IPS-18a (cell line): ENCODE measurements around the gene GABBR2.

Experiments
- H3K27ac ChIP-seq: one replicate; pipeline ENCODE4 v1.5.1; 2013; ENCODE audit warnings: low read length
- H3K27me3 ChIP-seq: one replicate; pipeline ENCODE4 v1.6.1; 2013; ENCODE audit warnings: mild to moderate bottlenecking, low read length; ENCODE audit not compliant: control insufficient read depth, insufficient read depth
- H3K36me3 ChIP-seq: one replicate; pipeline ENCODE4 v1.6.1; 2013; ENCODE audit warnings: low read depth, low read length; ENCODE audit not compliant: control insufficient read depth
- H3K4me1 ChIP-seq: one replicate; pipeline ENCODE4 v1.6.1; 2013; ENCODE audit warnings: low read depth, low read length; ENCODE audit not compliant: control insufficient read depth
- H3K4me3 ChIP-seq: one replicate; pipeline ENCODE4 v1.5.1; 2013; ENCODE audit warnings: low read length
- H3K9ac ChIP-seq: one replicate; pipeline ENCODE4 v1.6.1; 2013; ENCODE audit warnings: mild to moderate bottlenecking, low read length, moderate library complexity
- H3K9me3 ChIP-seq: one replicate; pipeline ENCODE4 v1.6.1; 2013; ENCODE audit warnings: low read depth, low read length; ENCODE audit not compliant: control insufficient read depth

Gene GABBR2

DNA sequence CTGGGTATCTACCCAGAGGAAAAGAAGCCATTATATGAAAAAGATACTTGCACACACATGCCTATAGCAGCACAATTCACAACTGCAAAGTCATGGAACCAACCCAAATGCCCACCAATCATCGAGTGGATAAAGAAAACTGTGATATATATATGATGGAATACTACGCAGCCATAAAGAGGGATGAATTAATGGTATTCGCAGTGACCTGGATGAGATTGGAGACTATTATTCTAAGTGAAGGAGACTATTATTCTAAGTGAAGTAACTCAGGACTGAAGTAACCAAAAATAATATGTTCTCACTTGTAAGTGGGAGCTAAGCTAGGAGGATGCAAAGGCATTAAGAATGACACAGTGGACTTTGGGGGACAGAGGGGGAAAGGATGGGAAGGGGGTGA is 30.0 kb upstream of the GABBR2 start:
- no peaks in the 10 kb centered on the region for H3K4me1 ChIP-seq
- no peaks in the 10 kb centered on the region for H3K27me3 ChIP-seq
- H3K9me3 ChIP-seq: no peaks in the 10 kb centered on the region
- no peak overlapping the region for H3K27ac ChIP-seq
- H3K9ac ChIP-seq: no peak overlapping the region
- H3K4me3 ChIP-seq: no peak overlapping the region
- peaks cover 26% of the 10 kb centered on the region for H3K36me3 ChIP-seq

DNA sequence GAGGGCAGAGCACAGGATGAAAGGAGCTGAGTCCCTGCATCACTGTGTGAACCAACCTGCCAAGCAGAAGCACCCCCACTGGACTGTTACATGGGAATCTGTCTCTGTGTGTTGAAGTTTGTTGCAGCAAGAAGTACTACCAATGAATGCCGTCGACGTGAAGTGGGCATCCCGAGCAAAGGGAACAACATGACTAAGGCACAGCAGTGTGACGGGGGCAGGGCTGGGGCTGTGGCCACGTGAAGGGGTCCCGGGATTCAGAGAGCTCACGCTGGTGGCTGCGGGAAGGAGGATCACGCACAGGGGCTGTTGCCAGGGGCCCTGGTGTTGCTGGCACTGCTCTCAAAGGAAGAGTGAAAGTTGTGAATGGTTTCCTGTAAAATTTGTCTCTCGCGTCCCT is 27.5 kb upstream of the GABBR2 start:
- H3K9ac ChIP-seq: no peak overlapping the region
- no peaks in the 10 kb centered on the region for H3K4me1 ChIP-seq
- no peak overlapping the region for H3K27ac ChIP-seq
- peaks cover 26% of the 10 kb centered on the region for H3K36me3 ChIP-seq
- no peaks in the 10 kb centered on the region for H3K9me3 ChIP-seq
- no peaks in the 10 kb centered on the region for H3K27me3 ChIP-seq
- no peak overlapping the region for H3K4me3 ChIP-seq

GRCh38 chr9:98732801-98733200 is 24.1 kb upstream of the GABBR2 start:
- H3K9ac ChIP-seq: no peak overlapping the region
- H3K27me3 ChIP-seq: no peaks in the 10 kb centered on the region

DNA sequence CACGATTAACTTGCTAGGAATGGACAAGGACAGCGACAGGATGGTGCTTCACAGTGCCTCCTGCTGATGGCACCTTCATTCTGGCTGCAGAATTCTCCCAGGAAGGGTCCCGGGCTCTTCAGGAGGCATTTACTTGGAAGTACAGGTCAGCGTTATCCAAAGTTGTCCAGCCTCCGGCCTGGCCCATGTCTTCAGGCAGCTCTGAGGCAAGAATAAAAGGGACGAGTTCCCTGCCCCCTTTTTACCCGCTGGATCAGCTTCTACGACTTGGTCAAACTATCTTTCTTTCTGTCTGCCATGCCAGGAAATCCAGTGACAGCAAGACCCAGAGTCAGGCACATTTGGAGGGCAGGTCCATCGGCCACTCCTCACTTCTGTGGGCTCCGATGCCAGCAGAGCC is 23.4 kb upstream of the GABBR2 start:
- Histone ChIP-seq H3K9me3 (no peaks in the 10 kb centered on the region), H3K27me3 (no peaks in the 10 kb centered on the region), H3K36me3 (peaks cover 26% of the 10 kb centered on the region), H3K4me1 (no peaks in the 10 kb centered on the region), H3K4me3 (no peak overlapping the region), H3K27ac (no peak overlapping the region), H3K9ac (no peak overlapping the region)

More at GRCh38 chr9:98732801-98733200, 24.1 kb upstream of the GABBR2 start:
- Histone ChIP-seq H3K4me1 (no peaks in the 10 kb centered on the region), H3K4me3 (no peak overlapping the region), H3K9me3 (no peaks in the 10 kb centered on the region), H3K27ac (no peak overlapping the region), H3K36me3 (peaks cover 26% of the 10 kb centered on the region)

DNA sequence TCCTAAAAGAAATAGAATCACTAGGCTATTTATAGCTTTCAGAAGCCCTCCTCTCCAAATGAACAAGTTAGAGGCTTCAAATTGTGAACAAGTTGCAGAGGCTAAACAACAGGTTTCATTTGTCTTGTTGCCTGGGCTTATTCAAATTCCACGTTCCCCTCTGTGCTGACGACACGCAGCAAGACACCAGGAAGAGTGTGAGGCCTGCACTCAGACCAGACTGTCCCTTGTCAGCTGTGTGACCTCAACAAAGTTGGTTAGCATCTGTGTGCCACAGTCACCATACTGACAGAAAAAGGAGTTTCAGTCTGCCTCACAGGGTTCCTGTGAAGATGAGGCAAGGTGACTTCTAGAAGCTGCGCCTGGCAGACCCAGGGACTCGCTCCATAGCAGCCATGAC is 22.1 kb upstream of the GABBR2 start:
- Histone ChIP-seq H3K27me3 (no peaks in the 10 kb centered on the region), H3K9me3 (no peaks in the 10 kb centered on the region), H3K36me3 (peaks cover 19% of the 10 kb centered on the region), H3K9ac (no peak overlapping the region), H3K27ac (no peak overlapping the region), H3K4me1 (no peaks in the 10 kb centered on the region), H3K4me3 (no peak overlapping the region)

DNA sequence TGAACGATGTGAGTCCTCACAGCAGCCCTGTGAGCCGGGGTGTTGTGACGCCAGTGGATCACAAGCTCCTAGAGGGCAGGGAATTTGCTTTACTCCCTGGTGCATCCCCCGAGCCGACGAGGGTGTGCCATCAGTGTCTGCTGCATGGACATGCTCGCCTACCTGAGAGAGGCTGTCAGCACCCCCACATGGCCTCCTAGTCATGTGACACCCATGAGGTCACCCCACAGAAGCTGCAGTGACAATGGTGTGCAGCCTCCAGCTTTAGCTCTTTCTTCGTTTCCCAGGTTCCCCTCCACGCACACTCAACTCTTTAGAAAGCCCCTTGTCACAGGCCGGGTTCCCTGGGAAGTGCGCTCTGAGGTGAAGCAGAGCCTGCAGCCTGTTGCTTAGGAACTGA is 19.8 kb upstream of the GABBR2 start:
- no peaks in the 10 kb centered on the region for H3K27me3 ChIP-seq
- no peak overlapping the region for H3K27ac ChIP-seq
- no peaks in the 10 kb centered on the region for H3K4me1 ChIP-seq

DNA sequence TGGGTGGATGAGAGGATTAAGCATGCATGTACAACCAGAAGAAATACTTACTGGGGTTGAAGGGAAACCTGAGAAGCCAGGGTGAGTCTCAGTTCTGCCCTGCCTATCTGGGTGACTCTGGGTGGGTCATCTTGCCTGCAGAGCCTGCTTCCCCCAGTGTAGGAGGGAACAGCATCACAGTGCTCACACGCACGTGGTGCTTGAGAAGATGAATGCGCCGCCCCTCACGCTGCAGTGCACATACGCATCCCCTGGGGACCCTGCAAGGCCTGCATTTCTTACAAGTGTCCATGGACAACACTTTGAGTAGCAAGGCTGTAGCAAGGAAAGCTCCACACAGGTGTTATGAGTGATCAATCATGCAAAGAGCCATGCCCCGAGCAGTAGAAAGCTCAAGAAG is 18.7 kb upstream of the GABBR2 start:
- Histone ChIP-seq H3K4me1 (no peaks in the 10 kb centered on the region), H3K36me3 (no peaks in the 10 kb centered on the region), H3K27ac (no peak overlapping the region), H3K27me3 (no peaks in the 10 kb centered on the region), H3K9ac (no peak overlapping the region), H3K9me3 (no peaks in the 10 kb centered on the region), H3K4me3 (no peak overlapping the region)

More for the DNA sequence above, 19.8 kb upstream of the GABBR2 start:
- no peak overlapping the region for H3K9ac ChIP-seq
- H3K9me3 ChIP-seq: no peaks in the 10 kb centered on the region
- H3K36me3 ChIP-seq: no peaks in the 10 kb centered on the region
- H3K4me3 ChIP-seq: no peak overlapping the region

DNA sequence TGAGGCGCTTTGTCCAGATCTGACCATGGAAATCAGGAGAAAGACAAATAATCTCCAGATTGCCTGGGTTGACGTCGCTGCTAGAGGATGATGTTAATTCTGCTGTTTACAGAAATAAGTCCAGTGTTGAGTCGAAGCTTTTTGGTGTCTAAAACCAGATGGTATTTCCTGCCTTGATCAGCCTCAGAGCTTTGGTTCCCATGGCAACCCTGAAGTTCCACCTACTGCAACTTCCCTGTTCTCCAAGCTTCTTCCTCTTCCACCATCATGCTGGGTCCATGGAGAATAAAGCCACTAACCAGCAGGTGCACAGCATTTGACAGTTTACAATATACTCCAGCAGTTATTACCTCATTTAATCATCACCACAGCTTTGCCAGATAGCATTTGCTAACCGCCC is 18.0 kb upstream of the GABBR2 start:
- Histone ChIP-seq H3K9me3 (no peaks in the 10 kb centered on the region), H3K4me3 (no peak overlapping the region), H3K27me3 (no peaks in the 10 kb centered on the region), H3K4me1 (no peaks in the 10 kb centered on the region), H3K27ac (no peak overlapping the region), H3K36me3 (no peaks in the 10 kb centered on the region), H3K9ac (no peak overlapping the region)

GRCh38 chr9:98724810-98725530 is 16.2 kb upstream of the GABBR2 start:
- H3K9me3 ChIP-seq: no peaks in the 10 kb centered on the region
- H3K27me3 ChIP-seq: no peaks in the 10 kb centered on the region
- no peak overlapping the region for H3K27ac ChIP-seq
- H3K4me3 ChIP-seq: no peak overlapping the region
- H3K9ac ChIP-seq: no peak overlapping the region
- no peaks in the 10 kb centered on the region for H3K36me3 ChIP-seq
- H3K4me1 ChIP-seq: no peaks in the 10 kb centered on the region

GRCh38 chr9:98721643-98722042 is 12.9 kb upstream of the GABBR2 start:
- Histone ChIP-seq H3K9ac (no peak overlapping the region), H3K27me3 (no peaks in the 10 kb centered on the region), H3K27ac (no peak overlapping the region)

GRCh38 chr9:98720402-98720801 is 11.7 kb upstream of the GABBR2 start:
- no peak overlapping the region for H3K9ac ChIP-seq
- H3K27me3 ChIP-seq: no peaks in the 10 kb centered on the region
- no peak overlapping the region for H3K27ac ChIP-seq
- H3K9me3 ChIP-seq: no peaks in the 10 kb centered on the region
- H3K4me3 ChIP-seq: no peak overlapping the region
- H3K4me1 ChIP-seq: no peaks in the 10 kb centered on the region
- no peaks in the 10 kb centered on the region for H3K36me3 ChIP-seq

More at GRCh38 chr9:98721643-98722042, 12.9 kb upstream of the GABBR2 start:
- H3K4me1 ChIP-seq: no peaks in the 10 kb centered on the region
- H3K4me3 ChIP-seq: no peak overlapping the region
- no peaks in the 10 kb centered on the region for H3K36me3 ChIP-seq
- no peaks in the 10 kb centered on the region for H3K9me3 ChIP-seq

DNA sequence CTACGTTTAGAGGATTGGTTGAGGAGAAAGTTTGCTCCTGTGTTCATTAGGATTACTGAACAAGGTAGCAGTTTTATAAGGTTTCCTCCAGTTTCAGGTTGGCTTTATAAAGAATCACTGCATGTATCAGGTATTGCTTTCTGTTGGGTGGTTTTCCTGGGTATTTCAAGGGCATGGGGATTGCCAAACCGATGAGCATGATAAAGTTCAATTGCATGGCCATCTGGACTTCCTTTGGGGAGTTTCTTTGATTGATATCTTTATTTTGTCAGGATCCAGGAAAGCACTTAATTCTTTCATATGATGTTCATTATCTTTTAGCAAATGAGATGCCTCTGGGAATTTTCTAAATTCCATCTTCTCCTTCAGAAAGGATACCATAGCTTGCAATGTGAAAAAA is 10.3 kb upstream of the GABBR2 start:
- Histone ChIP-seq H3K9ac (no peak overlapping the region), H3K4me1 (no peaks in the 10 kb centered on the region), H3K9me3 (no peaks in the 10 kb centered on the region), H3K27ac (no peak overlapping the region), H3K27me3 (no peaks in the 10 kb centered on the region), H3K4me3 (no peak overlapping the region), H3K36me3 (no peaks in the 10 kb centered on the region)
